Neural crest cell (in vitro differentiated cells): ENCODE data around the gene TPRX2. TPM values are rescaled to one million over a fixed set of nuclear protein-coding genes. Genes with fewer than 3 reads are reported as not detected.

Experiments used
- DNase-seq: peaks from one replicate; pipeline ENCODE4 v3.0.0; 2021; ENCODE audit warnings: low read depth, mixed read lengths, low spot score
- H3K27ac Mint-ChIP-seq: one replicate; pipeline ENCODE4 v1.8.0; 2021; ENCODE audit warnings: mild to moderate bottlenecking, mixed read lengths; ENCODE audit not compliant: unreplicated experiment
- H3K27me3 Mint-ChIP-seq: 2 replicates; pipeline ENCODE4 v1.8.0; 2021; ENCODE audit warnings: low read depth, mild to moderate bottlenecking, mixed read lengths
- H3K36me3 Mint-ChIP-seq: 2 replicates; pipeline ENCODE4 v1.8.0; 2021; ENCODE audit warnings: low read depth, mild to moderate bottlenecking, mixed read lengths
- H3K4me1 Mint-ChIP-seq: 2 replicates; pipeline ENCODE4 v1.8.0; 2021; ENCODE audit warnings: mixed read lengths
- H3K4me3 Mint-ChIP-seq: one replicate; pipeline ENCODE4 v1.8.0; 2021; ENCODE audit warnings: mild to moderate bottlenecking, mixed read lengths
- H3K9me3 Mint-ChIP-seq: 2 replicates; pipeline ENCODE4 v1.8.0; 2021; ENCODE audit warnings: mixed read lengths
- CTCF ChIP-seq: fragments of 200-600 bp; sonication (generic); conservative IDR thresholded peaks from 2 replicates; pipeline ENCODE4 v1.5.0; 2021; ENCODE audit warnings: antibody characterized with exemption, mild to moderate bottlenecking
- total RNA-seq: library from RNA; stranded (reverse); gene quantifications from 2 replicates; pipeline ENCODE4 v1.2.1, GENCODE V29; 2021

TPRX2 gene
- total RNA-seq, 1 donor from 2014 or later: not detected

- H3K9me3 Mint-ChIP-seq: no peaks in the 10 kb centered on the region
- peaks cover 22% of the 10 kb centered on the region for H3K27me3 Mint-ChIP-seq
- no peak for TF ChIP-seq CTCF
- H3K36me3 Mint-ChIP-seq: no peaks in the 10 kb centered on the region
- no peak for DNase-seq
- peaks cover 17% of the 10 kb centered on the region for H3K4me1 Mint-ChIP-seq
- peak within 1 kb of the TSS; percentile 16 for H3K27ac Mint-ChIP-seq
- no peak within 1 kb of the TSS for H3K4me3 Mint-ChIP-seq
These were observed 37.5 kb upstream of the TPRX2 start, which contains the start of gene CRX for GRCh38 chr19:47821460-47822020. CRX (plus strand) TSS chr19:47821937; CDS start chr19:47834444, 12,507 bp downstream.

- no peak for DNase-seq
- TF ChIP-seq CTCF: no peak
- Mint-ChIP-seq H3K9me3 (no peaks in the 10 kb centered on the region), H3K27me3 (peaks cover 12% of the 10 kb centered on the region), H3K36me3 (no peaks in the 10 kb centered on the region), H3K4me1 (peaks cover 13% of the 10 kb centered on the region), H3K27ac (no peak overlapping the region), H3K4me3 (no peak overlapping the region)
These were observed 34.6 kb upstream of the TPRX2 start for GRCh38 chr19:47824396-47824795.

- no peak for DNase-seq
- H3K4me1 Mint-ChIP-seq: no peaks in the 10 kb centered on the region
- no peak overlapping the region for H3K4me3 Mint-ChIP-seq
- TF ChIP-seq CTCF: no peak
- no peaks in the 10 kb centered on the region for H3K36me3 Mint-ChIP-seq
- no peaks in the 10 kb centered on the region for H3K27me3 Mint-ChIP-seq
- H3K27ac Mint-ChIP-seq: no peak overlapping the region
- H3K9me3 Mint-ChIP-seq: no peaks in the 10 kb centered on the region
These were observed 32.2 kb upstream of the TPRX2 start for GRCh38 chr19:47826800-47827199.

GRCh38 chr19:47832723-47833122 is 26.3 kb upstream of the TPRX2 start:
- no peak for TF ChIP-seq CTCF
- Mint-ChIP-seq H3K36me3 (no peaks in the 10 kb centered on the region), H3K9me3 (no peaks in the 10 kb centered on the region), H3K27ac (no peak overlapping the region), H3K27me3 (no peaks in the 10 kb centered on the region), H3K4me1 (no peaks in the 10 kb centered on the region), H3K4me3 (no peak overlapping the region)
- DNase-seq: no peak

- no peaks in the 10 kb centered on the region for H3K36me3 Mint-ChIP-seq
- peaks cover 8% of the 10 kb centered on the region for H3K4me1 Mint-ChIP-seq
These were observed 23.0 kb upstream of the TPRX2 start for GRCh38 chr19:47836038-47836437.

More at GRCh38 chr19:47836038-47836437, 23.0 kb upstream of the TPRX2 start:
- Mint-ChIP-seq H3K27ac (no peak overlapping the region), H3K9me3 (no peaks in the 10 kb centered on the region), H3K4me3 (no peak overlapping the region), H3K27me3 (no peaks in the 10 kb centered on the region)
- no peak for DNase-seq
- TF ChIP-seq CTCF: no peak
